ENCODE data around the gene AGBL5.

AGBL5 gene

DNA sequence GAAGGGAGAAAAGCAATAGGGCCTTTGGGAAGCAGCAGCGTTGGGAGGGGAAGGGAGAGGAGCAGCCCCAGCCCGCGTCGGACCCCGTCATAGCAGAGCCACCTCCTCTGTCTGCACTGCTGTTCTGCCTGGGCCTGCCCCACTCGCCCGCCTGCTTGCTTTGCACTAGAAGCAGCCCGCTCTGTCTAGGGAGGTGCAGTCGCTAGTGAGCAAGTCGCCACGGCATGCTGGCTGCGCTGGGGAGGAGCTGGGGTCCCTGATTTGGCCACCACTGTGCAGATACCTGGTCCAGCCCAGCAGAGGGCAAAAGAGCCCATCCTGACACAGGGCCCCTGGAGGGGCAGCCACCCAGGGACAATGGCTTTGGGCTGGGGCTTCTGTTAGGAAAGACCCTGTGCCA is 26.7 kb upstream of the AGBL5 start:
- no peak for DNase-seq (ENCODE audit: low read depth in 2 of 2)

DNA sequence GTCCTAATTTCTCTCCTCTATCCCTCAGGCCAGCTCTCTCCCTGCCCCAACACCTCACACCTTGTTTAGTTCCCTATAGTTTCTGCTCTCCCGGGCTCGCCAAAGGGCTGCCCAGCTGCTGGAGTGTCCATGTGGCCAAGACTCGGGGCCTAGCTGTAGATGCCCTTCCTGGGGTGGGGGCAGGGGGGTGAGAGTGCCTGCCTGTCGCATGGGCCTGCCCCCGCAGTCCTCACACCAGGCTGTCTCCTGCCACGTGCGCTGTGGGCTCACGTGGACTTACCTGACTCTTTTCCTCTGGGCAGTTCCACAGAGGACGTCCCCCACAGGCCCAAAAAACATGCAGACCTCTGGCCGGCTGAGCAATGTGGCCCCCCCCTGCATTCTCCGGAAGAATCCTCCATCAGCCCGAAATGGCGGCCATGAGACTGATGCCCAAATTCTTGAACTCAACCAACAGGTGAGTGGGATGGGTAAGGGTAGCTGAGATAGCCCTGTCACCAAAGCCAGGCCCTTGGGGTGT is 26.1 kb upstream of the AGBL5 start:
- no peak for DNase-seq (ENCODE audit: low read depth in 2 of 2)

DNA sequence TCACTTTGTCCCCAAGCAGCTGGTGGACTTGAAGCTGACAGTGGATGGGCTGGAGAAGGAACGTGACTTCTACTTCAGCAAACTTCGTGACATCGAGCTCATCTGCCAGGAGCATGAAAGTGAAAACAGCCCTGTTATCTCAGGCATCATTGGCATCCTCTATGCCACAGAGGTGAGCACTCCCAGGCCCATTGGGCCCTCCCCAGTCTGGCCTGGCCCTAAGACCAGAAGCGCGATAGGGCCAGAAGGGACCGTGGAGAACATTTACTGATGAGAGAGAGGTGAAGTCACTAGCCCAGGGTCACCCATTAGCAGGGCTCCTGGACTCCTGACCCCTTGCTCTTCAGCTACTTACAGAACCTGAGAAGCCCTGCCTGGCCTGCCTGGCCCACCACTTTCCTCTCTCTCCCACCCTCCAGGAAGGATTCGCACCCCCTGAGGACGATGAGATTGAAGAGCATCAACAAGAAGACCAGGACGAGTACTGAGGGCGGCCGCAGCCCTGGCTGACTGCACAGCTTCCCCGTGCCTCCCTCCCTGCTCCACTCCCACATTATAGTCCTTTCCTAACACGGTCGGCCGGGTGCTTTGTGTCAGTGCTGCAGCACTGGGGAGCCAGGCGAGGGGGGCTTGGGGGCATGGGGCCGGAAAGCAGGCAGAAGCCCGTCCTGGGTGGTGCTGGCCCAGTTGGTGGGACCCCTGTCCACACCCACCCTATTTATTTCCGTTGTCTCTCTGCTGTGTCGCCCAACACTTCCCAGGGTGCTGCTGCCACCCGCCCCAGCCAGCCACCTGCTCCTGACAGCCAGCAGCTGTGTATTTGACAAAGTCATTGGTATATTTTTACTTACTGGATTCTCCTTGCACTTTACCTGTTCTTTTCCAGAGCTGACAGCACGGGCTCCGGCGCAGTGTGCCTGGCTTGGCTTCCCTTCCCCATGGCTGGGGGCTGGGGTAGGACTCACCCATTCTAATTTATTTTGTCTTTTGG is 25.3 kb upstream of the AGBL5 start:
- DNase-seq (ENCODE audit: low read depth in 2 of 2): no peak

DNA sequence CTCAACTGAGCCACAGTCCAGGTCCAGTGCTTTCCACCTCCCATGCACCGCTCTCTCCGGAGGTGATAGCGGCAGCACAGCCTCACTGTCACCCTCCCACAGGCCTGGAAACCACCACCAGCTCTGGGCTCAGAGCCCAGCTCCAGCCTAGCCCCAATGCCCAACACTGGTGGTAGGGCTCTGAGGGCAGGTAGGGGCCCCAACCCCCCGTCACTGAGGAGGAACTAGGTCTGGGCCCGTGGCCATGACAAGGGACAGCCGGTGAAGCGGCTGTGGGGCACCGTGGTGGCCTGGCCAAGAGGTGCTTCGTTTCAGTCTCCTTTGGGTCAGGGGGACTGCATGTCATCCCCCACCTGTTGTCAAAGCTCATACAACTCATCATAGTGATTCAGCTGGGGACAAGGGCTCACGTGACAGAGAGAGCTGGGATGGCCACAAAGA is 24.2 kb upstream of the AGBL5 start:
- DNase-seq (ENCODE audit: low read depth in 2 of 2): no peak

DNA sequence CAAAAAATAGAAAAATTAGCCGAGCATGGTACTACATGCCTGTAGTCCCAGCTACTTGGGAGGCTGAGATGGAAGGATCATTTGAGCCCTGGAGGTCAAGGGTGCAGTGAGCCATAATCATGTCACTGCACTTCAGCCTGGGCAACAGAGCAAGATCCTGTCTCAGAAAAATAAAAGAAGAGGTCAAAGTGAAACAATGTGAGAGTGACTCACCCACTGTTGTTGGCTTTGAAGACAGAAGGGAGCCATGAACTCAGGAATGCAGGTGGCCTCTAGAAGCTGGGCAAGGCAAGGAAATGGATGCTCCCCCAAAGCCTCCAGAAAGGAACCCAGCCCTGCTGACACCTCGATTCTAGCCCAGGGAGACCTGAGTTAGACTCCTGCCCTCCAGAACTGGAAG is 22.4 kb upstream of the AGBL5 start:
- no peak for DNase-seq (ENCODE audit: low read depth in 2 of 2)

DNA sequence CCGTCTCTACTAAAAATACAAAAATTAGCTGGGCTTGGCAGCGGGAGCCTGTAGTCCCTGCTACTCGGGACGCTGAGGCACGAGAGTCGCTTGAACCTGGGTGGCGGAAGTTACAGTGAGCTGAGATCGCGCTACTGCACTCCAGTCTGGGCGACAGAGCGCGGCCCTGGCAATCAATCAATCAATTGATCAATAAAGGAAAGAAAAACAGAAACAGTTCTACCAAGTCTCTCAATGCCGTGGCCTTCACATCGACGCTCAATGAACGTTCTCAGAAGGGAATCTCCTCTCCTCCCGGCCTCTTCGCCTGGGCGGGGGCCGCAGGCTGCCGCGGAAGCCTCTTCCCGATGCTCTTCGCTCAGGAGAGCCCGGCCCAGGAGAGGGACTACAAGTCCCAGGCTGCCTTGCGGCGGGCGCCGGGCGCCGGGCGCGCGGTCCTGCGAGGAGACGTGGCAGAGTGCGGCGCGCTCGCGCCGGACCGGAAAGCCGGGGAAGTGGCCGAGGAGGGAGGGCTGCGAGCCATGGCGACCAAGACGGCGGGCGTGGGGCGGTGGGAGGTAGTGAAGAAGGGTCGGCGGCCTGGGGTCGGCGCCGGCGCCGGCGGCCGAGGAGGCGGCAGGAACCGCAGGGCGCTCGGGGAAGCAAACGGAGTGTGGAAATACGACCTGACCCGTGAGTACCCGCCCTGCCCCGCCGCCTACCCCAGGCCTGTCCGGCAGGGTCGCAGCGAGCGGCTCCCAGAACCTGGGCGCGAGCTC is 18.8 kb upstream of the AGBL5 start, which contains the start of gene TMEM214:
Gene TMEM214 (plus strand): TSS at position 471 of the 758 bp plus-strand sequence. CDS start 51 bp downstream, at position 522.
- peak in 1 of 2 donors; percentile 66 for DNase-seq (ENCODE audit: low read depth in 2 of 2)

DNA sequence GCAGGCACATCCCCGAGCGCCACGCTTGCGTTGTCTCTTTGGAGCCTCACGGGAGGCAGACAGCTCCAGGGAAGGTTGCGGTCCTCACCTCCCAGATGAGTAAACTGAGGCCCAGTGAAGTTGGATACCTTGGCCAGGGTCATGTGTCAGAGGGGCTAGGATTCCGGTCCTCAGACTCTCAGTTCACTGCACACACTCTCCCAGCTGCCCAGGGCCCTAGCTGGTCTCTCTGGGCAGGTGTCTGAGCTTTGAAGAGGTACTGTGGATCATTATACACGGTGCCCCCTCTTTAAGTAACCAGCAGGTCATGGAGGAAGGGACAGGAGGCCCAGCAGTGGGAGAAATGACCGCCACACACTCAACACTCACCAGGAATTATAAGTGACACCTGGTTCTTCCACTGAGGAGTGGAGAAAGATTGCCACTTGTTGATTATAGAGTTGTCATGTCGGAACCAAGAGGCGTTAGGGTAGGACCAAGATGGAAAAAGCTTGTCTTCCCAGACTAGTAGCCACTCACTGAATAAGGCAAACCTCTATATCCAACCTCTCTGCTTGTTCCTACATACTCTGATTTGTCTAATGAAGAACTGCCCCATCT is 18.1 kb upstream of the AGBL5 start:
- DNase-seq (ENCODE audit: low read depth in 2 of 2): no peak

DNA sequence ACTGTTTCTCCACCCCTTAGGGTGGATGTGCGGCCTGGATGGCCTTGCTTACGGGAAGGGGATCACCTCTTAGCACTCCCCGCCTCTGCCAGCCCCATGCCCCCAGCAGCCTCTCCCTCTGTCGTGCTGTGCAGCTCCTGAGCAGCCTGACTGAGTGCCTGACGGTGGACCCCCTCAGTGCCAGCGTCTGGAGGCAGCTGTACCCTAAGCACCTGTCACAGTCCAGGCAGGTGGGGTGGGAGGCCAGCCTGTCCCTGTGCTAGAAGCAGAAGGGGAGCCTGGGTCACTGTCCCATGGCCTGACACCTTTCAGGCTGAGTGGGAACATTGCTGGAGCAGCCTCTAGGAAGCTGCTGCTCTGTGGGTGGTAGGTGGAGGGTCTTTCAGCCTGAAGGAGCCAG is 13.5 kb upstream of the AGBL5 start:
- DNase-seq (ENCODE audit: low read depth in 2 of 2): no peak

DNA sequence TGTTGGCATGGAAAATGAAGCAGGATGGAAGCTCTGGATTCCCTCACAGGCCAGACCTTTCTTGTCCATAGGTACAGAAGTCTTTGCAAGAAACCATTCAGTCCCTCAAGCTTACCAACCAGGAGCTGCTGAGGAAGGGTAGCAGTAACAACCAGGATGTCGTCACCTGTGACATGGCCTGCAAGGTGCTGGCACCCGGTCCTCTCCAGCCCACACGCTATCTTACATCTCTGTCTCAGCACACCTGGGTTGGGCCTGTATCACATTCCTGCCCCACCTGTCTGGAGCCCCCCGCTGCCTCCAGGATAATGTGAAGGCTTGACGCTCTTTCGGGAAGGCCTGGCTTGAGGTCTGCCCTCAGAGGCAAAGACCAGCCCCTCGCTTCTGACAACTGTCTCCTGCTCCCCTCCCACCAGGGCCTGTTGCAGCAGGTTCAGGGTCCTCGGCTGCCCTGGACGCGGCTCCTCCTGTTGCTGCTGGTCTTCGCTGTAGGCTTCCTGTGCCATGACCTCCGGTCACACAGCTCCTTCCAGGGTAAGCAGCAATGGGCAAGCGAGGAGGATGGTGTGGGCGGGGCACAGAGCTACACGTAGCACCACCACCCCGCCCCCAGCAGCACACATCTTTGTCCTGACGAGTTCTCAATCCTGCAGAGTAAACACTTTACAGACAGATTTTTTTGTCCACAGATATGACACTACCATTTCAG is 12.7 kb upstream of the AGBL5 start:
- DNase-seq (ENCODE audit: low read depth in 2 of 2): no peak

DNA sequence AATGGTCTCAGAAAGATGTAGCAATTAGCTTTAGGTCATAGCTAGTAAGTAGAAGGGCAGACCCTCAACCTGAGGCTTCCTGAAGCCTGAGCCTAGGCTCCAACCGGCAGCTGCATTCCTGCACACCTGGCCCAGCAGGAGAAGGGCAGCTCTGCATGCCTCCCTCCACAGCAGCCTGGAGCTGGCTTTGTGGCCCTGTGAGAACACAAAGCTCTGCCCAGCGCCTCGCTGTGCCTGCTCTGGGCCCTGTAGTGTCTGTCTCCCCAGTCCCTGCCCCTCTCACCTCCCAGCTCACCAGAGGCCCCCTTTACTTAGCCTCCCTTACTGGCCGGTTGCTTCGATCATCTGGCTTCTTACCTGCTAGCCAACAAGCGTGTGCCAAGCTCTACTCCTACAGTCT is 12.0 kb upstream of the AGBL5 start:
- no peak for DNase-seq (ENCODE audit: low read depth in 2 of 2)

DNA sequence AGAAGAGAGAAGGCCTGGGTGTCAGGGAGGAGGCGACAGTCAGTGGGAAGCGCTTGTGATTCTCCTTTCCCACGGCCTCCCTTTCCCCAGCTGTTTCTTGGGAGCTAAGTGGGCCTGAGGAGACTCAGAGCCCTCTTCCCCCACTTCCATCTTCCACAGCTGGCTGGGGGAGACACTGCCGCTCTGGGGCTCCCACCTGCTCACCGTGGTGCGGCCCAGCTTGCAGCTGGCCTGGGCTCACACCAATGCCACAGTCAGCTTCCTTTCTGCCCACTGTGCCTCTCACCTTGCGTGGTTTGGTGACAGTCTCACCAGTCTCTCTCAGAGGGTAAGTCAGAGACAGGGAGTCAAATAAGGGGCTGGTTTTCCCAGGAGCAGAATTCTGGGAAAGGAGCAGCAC is 11.6 kb upstream of the AGBL5 start:
- DNase-seq (ENCODE audit: low read depth in 2 of 2): no peak

DNA sequence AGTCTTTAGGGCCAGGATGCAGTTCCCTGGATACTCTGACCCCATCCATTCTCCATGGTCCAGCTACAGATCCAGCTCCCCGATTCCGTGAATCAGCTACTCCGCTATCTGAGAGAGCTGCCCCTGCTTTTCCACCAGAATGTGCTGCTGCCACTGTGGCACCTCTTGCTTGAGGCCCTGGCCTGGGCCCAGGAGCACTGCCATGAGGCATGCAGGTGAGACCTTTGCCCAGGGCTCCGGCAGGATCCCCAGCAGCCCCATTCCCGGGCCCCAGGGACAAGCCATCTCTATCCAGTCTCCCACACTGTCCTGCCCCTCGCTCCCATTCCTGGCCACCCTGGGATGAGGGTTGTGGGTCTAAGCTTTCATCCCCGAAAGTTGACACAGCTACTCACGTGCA is 11.2 kb upstream of the AGBL5 start:
- no peak for DNase-seq (ENCODE audit: low read depth in 2 of 2)

DNA sequence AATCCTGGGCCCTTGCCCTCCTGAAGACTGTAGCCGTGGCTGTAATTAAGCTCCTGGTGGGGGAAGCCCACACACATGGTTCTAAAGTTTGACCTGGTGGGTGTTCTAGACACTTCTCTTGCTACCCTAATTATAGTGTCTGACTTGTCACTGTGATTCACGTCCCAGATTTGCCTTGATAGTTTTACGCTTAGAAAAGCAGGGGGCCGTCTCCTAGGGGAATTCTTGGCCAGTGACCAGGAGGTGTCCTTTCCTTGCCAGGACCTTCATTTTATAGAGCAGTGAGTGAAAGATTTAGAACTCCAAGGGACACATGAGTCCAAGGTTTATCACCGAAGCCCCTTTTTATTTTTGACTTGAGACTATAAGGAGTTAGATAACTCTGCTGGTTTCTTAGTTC is 9.7 kb upstream of the AGBL5 start:
- DNase-seq (ENCODE audit: low read depth in 2 of 2): no peak

DNA sequence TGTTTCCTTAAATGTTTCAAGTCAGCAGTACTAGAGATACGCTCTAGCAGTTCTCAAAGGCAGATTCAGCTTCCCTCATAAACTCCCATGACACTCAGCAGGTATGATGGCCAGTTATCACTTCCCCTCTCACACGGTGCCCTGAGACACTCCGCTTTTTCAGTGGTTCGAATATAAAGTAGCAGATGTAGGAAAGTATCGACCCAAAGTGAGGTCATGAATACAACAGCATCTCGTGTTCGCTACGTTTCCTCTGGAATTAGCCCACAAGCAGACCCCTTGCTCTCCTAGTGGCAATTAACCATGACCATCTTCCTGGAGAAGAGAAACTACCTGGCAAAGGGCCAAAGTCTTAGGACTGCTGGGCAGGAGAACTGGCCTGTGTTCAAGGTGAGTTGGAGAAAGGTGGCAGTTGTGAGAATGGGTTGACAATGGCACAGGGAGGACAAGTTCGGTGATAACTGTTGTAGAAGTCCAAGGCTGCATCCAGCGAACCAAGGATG is 9.3 kb upstream of the AGBL5 start:
- DNase-seq (ENCODE audit: low read depth in 2 of 2): no peak

DNA sequence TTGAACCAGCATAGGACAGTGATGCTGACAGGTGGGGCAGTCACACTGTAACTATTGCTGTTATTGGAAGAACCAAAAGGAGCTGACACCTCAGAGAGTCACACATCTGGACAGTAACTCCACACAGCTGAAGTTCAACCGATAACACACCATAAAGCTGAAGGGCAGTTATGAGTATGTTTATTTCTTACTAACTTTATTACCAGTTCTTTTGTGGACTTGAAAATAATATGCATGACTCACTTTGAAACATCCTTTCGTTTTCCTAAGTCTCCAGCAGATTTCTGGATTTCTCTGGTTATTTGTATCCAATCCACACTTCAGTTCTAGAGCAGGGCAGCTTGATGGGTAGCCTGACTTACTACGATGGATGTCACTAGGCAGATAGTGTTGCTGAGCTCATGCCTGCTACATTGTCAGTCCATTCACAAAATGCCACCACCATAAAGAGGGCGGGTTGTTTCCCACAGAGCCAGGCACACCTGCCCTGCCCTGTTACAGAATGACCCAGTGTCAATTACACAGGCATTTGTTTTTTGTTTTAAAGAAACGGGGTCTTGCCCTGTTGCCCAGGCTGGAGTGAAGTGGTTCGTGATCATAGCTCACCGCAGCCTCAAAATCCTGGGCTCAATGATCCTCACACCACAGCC is 8.4 kb upstream of the AGBL5 start:
- DNase-seq (ENCODE audit: low read depth in 2 of 2): no peak

DNA sequence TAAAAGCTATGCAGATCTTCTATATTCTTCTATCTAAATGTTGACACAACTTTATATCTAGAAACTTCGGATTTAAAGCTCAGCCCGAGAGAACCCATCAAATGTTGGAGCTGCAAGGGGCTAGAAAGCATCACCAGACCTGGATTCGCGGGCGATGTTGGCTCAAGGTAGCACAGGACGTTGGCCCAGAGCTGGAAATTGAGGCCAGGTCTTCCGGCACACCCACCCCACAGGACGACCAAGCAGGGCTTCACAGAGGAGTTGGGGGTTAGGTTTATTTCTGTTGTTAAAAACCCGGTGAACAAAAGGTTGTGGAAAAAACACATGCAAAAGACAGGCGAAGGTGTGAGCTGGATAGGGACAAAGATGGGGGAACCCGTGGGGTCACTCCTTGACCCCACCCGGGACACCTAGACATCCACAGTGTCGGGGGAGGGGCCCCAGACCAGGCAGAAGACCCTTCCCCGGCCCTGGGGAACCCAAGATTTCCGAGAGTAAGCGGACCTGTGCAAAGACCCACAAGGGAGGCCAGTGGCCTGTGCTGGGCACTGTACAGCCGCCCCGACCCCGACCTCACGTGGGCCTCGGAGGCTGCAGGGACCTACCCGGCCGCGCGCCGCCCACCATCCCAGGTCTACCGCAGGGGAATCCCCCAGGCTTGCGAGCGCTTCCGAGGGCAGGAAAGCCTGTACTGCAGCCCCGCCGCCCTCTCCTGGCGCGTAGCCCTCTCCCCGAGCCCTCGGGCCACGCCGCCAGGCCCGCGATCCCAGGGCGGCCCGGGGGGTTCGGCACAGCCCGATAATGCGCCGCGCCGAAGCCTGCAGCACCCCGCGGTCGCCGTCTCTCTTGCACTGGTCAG is 1.8 kb upstream of the AGBL5 start:
- DNase-seq (ENCODE audit: low read depth in 2 of 2): peak in 1 of 2 donors; percentile 42

DNA sequence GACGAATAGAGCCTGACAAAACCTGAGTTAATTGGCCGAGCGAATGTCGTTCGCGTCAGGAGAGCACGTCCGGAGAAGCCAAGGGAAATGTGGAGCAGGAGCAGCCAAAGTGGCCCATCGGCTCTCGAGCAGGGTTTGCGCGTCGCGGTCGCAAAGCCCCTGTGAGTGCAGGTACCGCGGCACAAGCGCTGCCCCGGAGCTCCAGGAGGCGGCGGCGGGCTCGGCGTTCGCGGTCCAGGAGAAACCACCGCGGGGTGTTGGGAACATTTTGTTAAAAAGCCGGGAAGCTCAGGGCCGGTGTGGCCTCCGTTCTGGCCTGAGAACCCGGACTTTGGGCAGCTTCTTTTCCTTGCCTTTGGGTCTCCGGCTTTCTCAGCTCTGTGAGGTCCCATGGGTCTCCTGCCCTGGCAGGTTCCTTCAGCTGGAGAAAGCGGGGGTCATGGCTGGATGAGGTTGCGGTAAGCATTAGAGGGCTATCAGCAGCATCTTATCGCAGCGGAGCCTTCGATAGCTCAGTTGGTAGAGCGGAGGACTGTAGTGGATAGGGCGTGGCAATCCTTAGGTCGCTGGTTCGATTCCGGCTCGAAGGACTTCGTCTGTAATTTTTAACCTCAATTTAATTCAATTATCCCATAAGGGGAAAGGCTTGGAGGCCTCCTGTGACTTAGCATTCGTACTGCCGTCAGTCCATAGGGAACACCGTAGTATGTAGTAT is 1.0 kb upstream of the AGBL5 start:
- peak; percentile 84 to 88 for DNase-seq (ENCODE audit: low read depth in 2 of 2)

DNA sequence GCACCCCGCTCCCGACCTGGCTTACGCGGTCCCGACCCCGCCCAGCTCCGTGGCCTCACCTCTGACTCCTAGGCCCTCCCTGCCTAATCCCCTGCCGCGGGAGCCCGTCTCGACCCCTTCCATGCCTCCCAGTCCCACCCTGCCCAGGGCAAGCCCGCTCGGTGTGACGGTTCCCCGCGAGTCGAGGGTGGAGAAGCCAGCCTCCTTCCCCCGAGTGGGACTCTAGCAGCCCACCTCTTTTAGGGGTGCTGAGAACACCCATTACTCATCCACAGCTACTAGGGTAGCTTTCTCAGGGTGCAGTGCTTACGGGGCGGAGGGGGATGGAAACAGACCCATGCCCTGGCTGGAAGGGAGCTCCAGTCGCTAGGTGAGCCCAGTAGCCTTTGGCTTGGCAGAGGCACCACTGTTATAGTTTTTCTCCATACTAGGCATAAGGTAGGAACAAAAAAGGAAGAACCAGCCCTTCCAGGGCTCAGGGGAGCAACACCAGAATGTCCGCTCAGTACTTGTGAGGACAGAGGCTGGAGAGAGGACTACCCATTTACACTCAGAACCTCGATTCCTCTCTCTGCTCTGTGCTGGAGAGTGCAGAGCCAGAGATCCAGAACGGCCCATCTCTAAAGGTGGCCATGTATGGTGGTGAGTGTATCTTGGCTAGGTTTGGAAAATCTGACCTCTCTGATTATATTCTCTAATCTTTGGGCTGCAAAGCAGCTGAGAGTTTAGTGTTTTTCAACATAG is 606 bp downstream of the AGBL5 start:
- no peak for DNase-seq (ENCODE audit: low read depth in 2 of 2)
